ENCODE results near the gene RPL22. TPM values are rescaled to one million over a fixed set of nuclear protein-coding genes. Genes with fewer than 3 reads are reported as not detected.

RPL22 gene
- total RNA-seq, 4 donors from 2014 or later = 75.5 to 237 (median 192) TPM

GRCh38 chr1:6142036-6142621 is 57.3 kb downstream of the RPL22 start:
- Histone ChIP-seq H3K27ac (no peak overlapping the region), H3K4me1 (no peaks in the 10 kb centered on the region), H3K4me3 (no peak overlapping the region), H3K36me3 (no peaks in the 10 kb centered on the region), H3K27me3 (peaks cover 0 to 43% (median 0%) of the 10 kb centered on the region in 4 donors), H3K9me3 (no peaks in the 10 kb centered on the region)
- WGBS, 2 donors = 81 to 91% methylated on average over 9 to 28 of the region's 33 CpGs
- no peak for TF ChIP-seq POLR2A (IDR thresholded peaks at IDR 0.05)
- TF ChIP-seq CTCF (IDR thresholded peaks at IDR 0.05) = no peak
- intact Hi-C loops (cut with DNase I) = no loop called here
- no peak for DNase-seq

GRCh38 chr1:6141592-6141991 is 57.8 kb downstream of the RPL22 start:
- WGBS, 2 donors = 21 to 28% methylated on average over 7 of the region's 7 CpGs
- TF ChIP-seq CTCF (IDR thresholded peaks at IDR 0.05) (no peak), POLR2A (IDR thresholded peaks at IDR 0.05) (no peak)
- H3K36me3 ChIP-seq = no peaks in the 10 kb centered on the region
- peaks cover 0 to 39% (median 0%) of the 10 kb centered on the region in 4 donors for H3K27me3 ChIP-seq
- no peak for DNase-seq
- H3K27ac ChIP-seq = no peak overlapping the region
- H3K9me3 ChIP-seq = no peaks in the 10 kb centered on the region
- no peaks in the 10 kb centered on the region for H3K4me1 ChIP-seq
- no peak overlapping the region for H3K4me3 ChIP-seq
- intact Hi-C loops (cut with DNase I) = no loop called here

- Histone ChIP-seq H3K4me1 (no peaks in the 10 kb centered on the region), H3K4me3 (no peak overlapping the region), H3K27ac (no peak overlapping the region), H3K36me3 (no peaks in the 10 kb centered on the region), H3K27me3 (peaks cover 0 to 37% (median 0%) of the 10 kb centered on the region in 4 donors), H3K9me3 (no peaks in the 10 kb centered on the region)
- WGBS, 2 donors = 78 to 86% methylated on average over 2 of the region's 2 CpGs
- TF ChIP-seq CTCF (IDR thresholded peaks at IDR 0.05) (no peak), POLR2A (IDR thresholded peaks at IDR 0.05) (no peak)
- intact Hi-C loops (cut with DNase I) = no loop called here
- DNase-seq = no peak
Observed at GRCh38 chr1:6140413-6140812, 59.0 kb downstream of the RPL22 start.

GRCh38 chr1:6137758-6138157 is 61.6 kb downstream of the RPL22 start:
- H3K9me3 ChIP-seq = no peaks in the 10 kb centered on the region
- no peak overlapping the region for H3K4me3 ChIP-seq
- no peak for DNase-seq
- intact Hi-C loops (cut with DNase I) = no loop called here
- H3K27ac ChIP-seq = no peak overlapping the region
- no peak for TF ChIP-seq CTCF (IDR thresholded peaks at IDR 0.05)
- no peak for TF ChIP-seq POLR2A (IDR thresholded peaks at IDR 0.05)
- no peaks in the 10 kb centered on the region for H3K4me1 ChIP-seq
- WGBS, 2 donors = 78% methylated on average over 3 of the region's 5 CpGs; no CpG with 5 or more reads in 1 of the 2 donors
- H3K36me3 ChIP-seq = no peaks in the 10 kb centered on the region
- peaks cover 0 to 37% (median 0%) of the 10 kb centered on the region in 4 donors for H3K27me3 ChIP-seq

- peaks cover 0 to 37% (median 0%) of the 10 kb centered on the region in 4 donors for H3K27me3 ChIP-seq
- H3K36me3 ChIP-seq = no peaks in the 10 kb centered on the region
- no peaks in the 10 kb centered on the region for H3K4me1 ChIP-seq
- DNase-seq = no peak
- no peak for TF ChIP-seq CTCF (IDR thresholded peaks at IDR 0.05)
- no peak for TF ChIP-seq POLR2A (IDR thresholded peaks at IDR 0.05)
- peaks cover 0 to 4% (median 0%) of the 10 kb centered on the region in 3 donors for H3K9me3 ChIP-seq
- WGBS, 2 donors = 71 to 84% methylated on average over 9 to 10 of the region's 16 CpGs
- intact Hi-C loops (cut with DNase I) = no loop called here
- H3K4me3 ChIP-seq = no peak overlapping the region
- H3K27ac ChIP-seq = no peak overlapping the region
Observed at GRCh38 chr1:6136516-6137220, 62.7 kb downstream of the RPL22 start.

Data from esophagus squamous epithelium (tissue), 5 donors.